Activated T-cell treated with anti-CD3 and anti-CD28 coated beads for 24 hours (primary cell): ENCODE results near the gene POU3F2.

Source experiments
- DNase-seq: peaks from one replicate; pipeline ENCODE4 v3.0.0-alpha.2; 2020; ENCODE audit warnings: low read depth

Gene POU3F2

GRCh38 chr6:98834060-98835031 is at the start of gene POU3F2:
TSS of gene POU3F2 (plus strand) at chr6:98834574. CDS start at chr6:98834874, 300 bp downstream.
- DNase-seq: peak; percentile 61

DNA sequence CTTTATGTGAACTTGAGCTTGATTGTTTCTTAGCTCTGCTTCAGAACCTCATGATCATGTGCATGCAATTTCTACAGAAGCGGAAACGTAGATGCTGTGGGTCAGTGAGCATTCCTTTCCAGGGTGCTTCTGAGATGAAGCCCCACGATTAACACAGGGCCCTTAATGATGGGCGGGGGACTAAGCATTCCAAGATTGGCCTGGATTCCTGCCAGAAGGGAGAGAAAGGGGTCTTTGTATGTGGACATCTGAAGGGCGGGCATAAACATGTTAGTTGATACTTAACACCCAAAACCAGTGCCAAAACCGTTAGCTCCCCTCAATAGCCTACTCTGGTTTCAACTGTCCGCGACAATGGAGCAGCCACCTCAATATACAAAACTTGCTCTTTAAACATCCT is 46.9 kb upstream of the POU3F2 start:
- DNase-seq: no peak

- DNase-seq: no peak
Observed at GRCh38 chr6:98787961-98788360, 46.4 kb upstream of the POU3F2 start.

- no peak for DNase-seq
Observed at GRCh38 chr6:98794307-98794842, 40.0 kb upstream of the POU3F2 start.

DNA sequence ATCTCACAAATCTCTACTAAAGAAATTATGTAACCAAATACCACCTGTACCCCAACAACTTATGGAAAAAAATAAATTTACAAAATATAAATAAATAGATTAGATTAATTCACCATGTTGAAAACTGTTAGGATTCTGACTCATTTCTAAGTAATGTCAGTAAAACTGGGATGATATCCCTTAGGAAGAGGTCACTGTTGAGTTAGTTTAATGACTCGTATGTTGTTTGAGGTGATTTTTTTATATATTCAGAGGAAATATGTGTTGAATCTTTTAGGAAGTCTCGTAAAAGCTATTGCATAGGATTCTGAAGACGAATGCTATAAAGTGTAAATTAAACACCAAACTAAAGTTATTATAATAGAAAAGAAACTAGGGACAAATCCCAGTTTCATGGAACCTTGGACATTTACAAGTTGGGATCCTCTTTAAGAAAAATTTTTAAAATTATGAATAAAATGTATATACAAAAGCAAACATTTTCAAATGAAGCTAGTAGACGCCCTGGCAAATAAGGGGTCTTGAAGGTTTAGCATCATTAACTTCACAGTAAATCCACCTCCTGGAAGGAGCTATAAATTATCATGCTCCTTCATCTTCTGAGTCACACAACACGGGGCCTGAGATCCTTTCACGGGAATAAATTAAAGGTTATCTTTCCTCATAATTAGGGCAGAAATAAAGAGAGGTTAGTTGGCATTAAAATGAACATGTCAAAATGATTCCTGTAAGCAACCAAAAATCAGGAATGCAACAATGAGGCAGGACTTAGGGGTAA is 37.0 kb upstream of the POU3F2 start:
- no peak for DNase-seq

DNA sequence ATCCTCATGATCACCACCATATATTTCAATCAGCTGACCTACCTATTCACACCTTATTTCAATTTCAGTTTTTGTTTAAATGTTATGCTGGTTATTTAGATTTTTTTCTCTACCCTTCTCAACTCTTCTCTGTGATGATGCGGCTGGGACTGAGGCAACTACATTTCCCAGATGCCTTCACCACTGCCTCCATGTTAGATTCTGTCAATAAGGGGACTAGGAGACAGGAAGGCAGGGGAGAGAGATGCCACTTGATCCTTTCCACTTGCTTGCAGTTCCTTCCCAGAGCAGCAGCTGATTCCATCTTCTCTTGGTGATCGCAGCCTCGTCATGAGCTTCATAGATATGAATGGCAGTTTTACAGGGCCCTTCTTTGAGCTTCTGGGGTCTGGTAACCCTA is 33.5 kb upstream of the POU3F2 start:
- DNase-seq: no peak

GRCh38 chr6:98808541-98809210 is 25.7 kb upstream of the POU3F2 start:
- DNase-seq: no peak

DNA sequence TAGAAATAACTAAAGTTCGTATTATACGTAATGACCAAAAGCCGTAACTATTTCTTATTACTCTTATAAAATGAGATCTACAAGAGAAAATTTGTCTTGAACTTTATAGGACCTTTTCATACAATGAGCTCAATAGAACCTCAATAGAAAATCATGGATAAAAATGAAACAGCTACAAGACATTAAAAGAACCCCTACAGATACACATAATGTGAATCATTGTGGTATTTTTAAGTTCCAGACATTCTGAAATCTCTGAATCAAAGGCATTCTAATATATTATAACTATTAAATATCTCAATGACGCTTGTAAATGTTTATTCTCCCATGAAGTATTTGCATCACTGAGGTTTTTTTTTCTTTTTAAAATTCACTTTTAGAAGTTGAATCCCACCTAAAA is 22.2 kb upstream of the POU3F2 start:
- DNase-seq: no peak

- DNase-seq: no peak
Observed at GRCh38 chr6:98816799-98817198, 17.6 kb upstream of the POU3F2 start.

DNA sequence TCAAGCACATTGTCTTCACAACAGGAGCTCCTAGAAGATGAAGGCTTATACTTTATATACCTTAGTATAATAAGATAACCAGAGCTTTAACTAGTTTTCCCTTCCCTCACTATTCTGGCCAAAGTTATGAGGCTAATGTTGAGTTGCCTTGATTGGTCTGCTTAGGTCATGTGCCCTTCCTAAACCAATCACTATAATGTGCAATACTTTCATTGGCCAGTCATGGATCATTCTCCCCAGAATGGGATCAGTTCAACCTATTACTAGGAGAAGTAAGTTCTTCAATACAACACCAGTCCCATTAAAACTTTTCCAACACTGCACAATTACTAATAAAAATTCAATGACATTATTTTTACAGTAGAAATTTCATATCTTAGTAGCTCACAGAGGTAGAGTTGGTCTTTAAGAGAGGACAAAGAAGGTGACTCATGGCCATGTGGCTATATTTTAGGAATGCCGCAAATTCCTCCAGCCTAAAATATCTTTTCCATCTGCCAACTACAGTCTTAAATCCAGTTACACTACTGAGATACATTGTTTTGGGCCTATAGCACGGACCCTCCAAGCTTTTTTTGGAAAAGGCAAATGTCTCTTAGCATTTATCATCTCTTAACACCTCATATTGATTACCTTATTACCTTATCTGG is 12.5 kb upstream of the POU3F2 start:
- no peak for DNase-seq

GRCh38 chr6:98823428-98824161 is 10.8 kb upstream of the POU3F2 start:
- no peak for DNase-seq

- no peak for DNase-seq
Observed at GRCh38 chr6:98824162-98824901, 10.0 kb upstream of the POU3F2 start.

- DNase-seq: no peak
Observed at GRCh38 chr6:98824902-98825599, 9.3 kb upstream of the POU3F2 start.

DNA sequence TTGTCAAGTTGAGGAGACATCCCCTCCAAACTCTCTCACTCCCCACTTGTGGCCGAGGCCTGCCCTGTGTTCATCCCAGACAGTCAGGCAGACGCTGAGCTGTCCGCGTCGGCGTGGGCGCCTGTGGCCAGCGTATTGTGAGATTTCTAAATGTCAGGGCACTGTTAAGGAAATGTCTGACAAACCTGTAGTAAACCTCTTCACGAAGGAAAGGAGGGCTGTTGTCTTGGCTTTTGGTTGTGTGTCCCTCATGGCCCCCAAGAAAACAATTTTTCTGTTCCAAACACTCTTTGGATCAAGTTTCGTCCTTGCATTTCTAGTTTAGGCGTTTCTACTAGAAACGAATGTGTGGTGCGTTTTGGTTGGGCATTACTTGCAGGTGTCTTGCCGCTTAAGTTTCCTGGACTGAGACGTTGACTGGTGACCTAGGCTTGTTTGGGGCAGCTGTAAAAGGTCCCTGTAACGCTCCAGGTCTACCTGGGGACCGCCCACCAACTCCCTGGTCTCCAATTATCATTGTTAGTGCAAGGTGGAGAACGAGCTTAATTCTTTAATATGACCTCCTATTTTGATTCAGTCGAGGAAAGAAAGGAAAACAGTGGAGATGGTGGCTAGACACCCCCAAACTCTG is 8.7 kb upstream of the POU3F2 start:
- no peak for DNase-seq

GRCh38 chr6:98827295-98828159 is 6.8 kb upstream of the POU3F2 start:
- DNase-seq: no peak

DNA sequence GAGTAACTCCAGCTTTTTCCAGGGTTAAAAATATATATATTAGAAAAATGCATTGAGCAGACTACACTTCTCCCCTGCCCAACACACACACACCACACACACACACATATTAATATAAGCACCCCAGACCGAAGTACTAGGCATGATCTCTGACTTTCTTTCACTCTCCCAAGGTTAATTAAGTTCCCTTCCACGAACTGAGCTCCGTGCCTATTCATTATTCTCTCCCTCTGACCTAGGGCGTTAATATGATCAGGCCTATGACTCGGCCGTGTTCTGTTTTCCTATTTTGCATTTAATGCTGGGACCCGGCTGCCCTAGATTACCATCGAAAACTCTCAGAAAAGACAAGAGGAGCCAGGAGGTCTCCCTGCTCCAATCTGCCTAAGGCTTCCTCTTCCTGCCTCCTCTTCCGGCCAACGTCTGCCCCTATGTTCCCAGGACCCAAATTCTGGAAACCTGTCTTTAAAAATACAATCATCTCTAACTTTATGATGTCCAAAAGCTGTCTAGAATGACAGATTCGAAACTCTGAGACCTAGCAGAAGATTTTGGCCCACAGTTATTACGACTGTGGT is 6.1 kb upstream of the POU3F2 start:
- no peak for DNase-seq

GRCh38 chr6:98828941-98829411 is 5.4 kb upstream of the POU3F2 start:
- no peak for DNase-seq

DNA sequence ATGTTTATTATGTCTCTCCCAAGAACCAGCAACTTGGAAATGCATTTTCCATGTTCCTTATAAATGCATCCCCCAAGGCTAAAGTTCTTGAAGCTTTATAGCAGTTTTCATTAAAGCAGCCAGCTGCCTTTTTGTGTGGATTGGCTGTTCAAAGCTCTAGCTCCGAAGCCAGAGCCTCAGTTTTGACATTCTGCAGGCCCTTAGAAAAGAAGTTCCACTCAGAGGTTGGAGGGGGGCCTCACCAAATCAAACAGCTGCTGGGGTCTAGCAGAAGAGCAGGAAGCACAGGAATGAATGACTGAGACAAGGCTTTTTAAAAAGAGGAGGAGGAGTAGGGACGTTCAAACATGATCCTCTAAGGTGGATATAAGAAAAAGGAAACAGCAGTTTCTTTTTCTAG is 4.2 kb upstream of the POU3F2 start:
- no peak for DNase-seq
